HG03108 (cell line): Measurements from ENCODE around the gene SMIM1.
"Not testable (repeated sequence)": the region's sequence is repeated elsewhere in the genome, so short reads cannot be mapped to it uniquely, and the experiment has no call there.

Experiments
- ATAC-seq: cut with Tn5 transposase; IDR thresholded peaks from one replicate; pipeline ENCODE4 v1.9.1; 2021; ENCODE audit warnings: moderate library complexity; ENCODE audit not compliant: unreplicated experiment

The SMIM1 gene, protein sequence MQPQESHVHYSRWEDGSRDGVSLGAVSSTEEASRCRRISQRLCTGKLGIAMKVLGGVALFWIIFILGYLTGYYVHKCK

DNA sequence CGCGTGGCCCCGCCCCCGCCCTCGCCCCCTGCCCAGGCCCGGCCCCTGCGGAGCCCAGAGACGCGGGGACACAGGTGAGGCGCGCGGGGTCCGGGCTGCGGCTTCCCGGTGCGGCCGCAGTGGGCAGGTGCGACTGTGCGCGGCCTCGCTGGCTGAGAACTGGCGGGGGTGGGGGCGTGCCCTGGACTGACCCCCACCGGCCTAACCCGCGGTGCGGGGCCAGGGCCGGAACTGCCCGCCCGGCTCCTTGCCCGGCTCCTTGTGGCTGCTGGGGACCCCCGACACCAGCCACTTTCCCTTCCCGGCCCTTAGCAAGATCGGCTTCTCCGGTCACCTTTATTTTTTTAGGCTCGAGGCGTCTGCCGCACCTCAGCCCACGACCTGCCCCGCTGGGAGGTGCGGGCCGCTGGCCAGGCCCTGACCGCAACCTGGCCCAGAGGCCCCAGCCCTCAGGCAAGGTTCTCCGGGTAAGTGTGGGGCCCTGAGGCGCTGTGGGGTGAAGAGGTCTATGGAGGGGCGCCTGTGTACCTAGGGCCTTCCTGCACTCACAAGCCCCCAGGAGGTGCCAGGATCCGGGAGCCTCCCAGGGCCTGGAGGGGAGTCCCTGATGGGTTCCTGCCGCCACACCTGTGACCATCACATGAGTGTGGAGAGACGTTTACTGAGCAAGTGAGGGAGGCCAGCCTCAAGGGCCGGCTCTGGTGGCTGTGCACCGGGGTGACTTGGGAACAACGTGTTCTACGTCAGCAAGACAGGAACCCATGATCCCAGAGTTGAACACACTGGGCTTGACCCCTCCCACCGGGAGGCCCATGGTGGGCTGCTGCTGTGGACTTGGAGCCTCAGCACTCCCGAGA lies at the start of gene SMIM1:
SMIM1 (plus strand) TSS at position 35 of the 857 bp plus-strand sequence. CDS start 2,625 bp downstream, outside the sequence.
- peak; percentile 18 for ATAC-seq

DNA sequence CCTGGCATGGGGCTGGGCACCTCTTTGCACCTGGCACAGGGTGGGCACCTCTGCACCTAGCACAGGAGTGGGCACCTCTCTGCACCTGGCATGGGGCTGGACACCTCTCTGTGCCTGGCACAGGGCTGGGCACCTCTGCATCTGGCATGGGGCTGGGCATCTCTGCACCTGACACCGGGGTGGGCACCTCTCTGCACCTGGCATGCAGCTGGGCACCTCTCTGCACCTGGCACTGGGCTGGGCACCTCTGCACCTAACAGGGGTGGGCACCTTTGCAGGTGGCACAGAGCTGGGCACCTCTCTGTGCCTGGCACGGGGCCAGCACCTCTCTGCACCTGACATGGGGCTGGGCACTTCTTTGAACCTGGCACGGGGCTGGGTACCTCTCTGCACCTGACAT lies 49.7 kb upstream of the SMIM1 start:
- no peak for ATAC-seq

DNA sequence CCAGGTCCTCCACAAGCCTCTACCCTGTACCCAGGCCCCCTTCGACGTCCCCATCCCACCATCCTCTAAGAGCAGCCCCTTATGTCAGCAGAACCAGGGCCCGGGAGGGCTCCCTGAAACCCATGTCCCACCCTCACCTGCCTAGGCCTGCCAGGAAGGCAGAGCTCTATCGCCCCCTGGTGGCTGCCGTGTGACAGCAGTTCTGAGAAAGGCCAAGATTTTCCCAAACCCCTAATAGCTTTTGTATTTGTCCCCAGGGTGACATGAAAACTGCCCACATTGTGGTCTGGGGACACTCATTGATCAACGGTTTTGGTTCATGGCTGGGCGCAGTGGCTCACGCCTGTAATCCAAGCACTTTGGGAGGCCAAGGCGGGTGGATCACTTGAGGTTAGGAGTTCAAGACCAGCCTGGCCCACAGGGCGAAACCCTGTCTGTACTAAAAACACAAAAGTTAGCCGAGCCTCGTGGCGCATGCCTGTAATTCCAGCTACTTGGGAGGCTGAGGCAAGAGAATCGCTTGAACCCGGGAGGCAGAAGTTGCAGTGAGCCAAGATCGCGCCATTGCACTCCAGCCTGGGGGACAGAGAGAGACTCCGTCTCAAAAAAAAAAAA lies 48.0 kb upstream of the SMIM1 start:
- not testable (repeated sequence) for ATAC-seq

DNA sequence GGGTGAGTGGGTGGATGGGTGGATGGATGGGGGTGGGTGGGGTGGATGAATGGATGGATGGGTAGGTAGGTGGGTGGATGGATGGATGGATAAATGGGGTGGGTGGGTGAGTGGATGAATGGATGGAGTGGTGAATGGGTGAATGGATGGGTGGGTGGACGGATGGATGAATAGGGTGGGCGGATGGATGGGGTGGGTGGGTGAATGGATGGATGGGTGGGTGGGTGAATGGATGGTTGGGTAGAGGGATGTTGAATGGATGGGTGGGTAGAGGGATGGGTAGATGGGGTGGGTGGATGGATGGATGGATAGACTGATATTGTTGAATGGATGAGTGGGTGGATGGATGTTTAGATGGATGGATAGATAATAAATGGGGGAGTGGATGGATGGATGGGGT lies 47.2 kb upstream of the SMIM1 start:
- ATAC-seq, result no peak

DNA sequence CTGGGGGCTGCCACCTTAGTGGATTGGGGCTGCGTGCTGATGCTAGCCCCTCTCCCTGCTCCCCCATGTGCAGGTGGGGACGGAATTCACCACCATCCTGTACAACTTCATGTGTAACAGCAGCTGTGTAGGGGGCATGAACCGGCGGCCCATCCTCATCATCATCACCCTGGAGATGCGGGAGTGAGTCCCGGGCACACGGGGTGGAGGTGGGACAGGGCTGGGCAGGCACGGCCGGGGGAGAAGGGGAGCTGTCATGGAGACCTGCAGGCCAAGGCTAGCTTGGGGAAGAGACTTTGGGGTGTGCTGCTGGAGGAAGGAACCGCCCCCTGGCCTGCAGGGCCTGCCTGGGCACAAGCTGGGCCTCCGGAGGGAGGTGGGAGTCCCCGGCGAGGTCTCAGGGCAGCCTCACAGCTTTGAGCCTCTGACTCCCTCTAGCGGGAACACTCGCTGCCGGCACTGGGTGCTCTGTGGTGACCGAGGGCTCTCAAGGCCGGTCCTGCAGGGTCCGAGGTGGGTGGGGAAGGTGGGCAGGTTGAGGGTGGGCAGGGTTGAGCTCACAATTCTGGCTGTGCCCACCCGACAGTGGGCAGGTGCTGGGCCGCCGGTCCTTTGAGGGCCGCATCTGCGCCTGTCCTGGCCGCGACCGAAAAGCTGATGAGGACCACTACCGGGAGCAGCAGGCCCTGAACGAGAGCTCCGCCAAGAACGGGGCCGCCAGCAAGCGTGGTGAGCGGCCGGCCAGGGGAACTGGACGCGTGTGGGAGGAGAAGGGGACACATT lies 45.3 kb upstream of the SMIM1 start:
- no peak for ATAC-seq

DNA sequence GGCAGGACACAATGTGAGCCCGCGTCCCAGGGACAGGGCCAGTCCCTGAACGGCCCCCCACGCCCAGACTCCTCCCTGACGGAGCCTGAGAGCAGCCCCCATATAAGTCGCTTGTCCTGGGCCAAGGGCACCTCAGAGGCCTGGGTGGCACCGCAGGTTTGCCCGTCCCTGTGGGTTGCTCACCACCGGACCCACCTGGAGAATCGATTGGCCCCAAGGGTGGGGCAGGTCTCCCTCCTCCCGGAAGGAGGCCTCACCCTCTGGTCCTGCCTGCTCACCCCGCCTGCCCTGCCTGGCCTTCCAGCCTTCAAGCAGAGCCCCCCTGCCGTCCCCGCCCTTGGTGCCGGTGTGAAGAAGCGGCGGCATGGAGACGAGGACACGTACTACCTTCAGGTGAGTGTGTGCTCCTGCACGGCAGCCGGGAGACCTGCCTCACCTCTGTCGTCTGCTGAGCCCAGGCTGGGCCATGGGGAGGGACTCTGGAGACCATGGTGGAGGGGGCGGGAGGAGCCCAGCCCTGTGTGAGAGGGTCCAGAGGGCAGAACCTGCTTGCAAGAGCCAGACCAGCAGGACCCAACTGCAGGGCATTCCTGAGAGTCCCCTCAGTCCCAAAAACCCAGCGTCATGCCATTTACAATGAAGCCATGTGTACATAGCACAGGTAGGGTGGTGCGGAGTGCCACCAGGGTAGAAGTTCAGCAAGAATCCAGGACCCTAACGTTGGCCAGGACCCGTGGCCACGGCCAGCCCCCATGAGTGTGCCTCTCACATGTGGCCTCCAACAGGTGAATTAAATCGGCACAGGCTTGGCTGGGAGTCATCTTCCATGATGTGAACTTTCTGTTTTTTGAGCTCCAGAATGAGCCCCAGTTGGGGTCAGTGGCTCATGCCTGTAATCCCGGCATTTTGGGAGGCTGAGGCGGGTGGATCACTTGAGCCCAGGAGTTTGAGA lies 44.4 kb upstream of the SMIM1 start:
- no peak for ATAC-seq

DNA sequence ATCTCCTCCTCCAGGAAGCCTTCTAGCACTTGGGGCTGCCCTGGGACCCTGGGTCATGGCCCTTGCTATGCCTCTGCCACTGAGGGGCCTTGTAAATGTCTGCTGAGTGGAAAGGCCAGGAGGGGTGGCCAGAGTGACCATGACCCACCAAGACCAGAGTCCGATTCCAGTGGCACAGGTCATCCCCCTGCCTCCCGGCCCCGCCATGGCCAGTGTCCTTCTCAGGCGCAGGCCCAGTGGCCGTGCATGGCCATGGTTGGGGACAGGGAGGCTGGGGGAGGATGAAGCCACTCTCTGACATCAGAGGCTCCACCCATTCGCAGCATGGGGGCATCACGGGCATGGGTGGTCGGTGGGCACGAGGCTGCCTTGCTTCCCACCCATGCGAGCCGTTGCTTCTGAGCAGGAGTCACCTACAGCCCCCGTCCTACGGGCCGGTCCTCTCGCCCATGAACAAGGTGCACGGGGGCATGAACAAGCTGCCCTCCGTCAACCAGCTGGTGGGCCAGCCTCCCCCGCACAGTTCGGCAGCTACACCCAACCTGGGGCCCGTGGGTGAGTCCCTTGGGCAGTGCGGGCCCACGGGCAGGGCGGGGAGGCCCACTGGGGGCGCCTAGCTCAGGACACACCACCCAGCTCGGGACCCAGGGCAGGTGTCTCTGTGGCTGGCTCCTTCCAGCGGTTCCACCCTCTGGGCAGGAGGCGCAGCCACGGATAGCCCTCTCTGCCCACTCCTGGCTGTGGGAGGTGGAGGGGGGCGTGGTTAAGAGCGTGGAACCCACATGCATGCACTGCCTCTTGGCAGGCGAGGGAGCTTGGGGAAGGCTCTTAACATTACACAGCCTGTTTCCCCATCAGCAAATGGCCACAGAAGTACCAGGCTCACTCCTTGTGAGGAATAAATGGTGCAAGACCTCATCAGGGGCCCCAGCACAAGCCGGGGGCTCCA lies 42.7 kb upstream of the SMIM1 start:
- no peak for ATAC-seq

DNA sequence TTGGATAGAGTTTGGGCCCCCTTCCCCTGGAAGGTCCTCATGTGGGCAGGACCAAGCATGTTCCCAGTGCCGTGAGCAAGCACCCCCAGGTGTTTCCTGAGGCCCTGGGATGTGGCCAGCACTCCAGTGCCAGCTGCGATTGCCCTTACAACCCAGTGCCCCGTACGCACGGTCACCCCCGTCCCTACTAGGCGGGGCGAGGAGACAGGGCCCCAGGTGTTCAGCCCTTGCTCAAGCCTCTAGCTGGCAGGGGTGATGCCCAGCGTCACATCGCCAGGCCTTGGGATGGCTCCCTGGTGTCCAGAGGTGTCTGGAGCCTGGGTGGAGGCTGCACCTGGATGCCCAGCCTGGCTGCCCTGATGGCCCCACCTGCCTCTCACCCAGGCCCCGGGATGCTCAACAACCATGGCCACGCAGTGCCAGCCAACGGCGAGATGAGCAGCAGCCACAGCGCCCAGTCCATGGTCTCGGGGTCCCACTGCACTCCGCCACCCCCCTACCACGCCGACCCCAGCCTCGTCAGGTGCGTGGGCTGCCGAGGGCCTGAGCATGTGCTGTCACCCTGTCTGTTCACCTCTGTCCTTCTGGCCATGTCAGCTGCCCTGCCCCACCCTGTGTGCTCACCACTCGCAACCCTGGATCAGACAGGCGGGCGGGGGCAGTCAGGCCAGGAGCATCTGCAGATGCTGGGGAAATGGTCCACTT lies 41.9 kb upstream of the SMIM1 start:
- ATAC-seq, result no peak

DNA sequence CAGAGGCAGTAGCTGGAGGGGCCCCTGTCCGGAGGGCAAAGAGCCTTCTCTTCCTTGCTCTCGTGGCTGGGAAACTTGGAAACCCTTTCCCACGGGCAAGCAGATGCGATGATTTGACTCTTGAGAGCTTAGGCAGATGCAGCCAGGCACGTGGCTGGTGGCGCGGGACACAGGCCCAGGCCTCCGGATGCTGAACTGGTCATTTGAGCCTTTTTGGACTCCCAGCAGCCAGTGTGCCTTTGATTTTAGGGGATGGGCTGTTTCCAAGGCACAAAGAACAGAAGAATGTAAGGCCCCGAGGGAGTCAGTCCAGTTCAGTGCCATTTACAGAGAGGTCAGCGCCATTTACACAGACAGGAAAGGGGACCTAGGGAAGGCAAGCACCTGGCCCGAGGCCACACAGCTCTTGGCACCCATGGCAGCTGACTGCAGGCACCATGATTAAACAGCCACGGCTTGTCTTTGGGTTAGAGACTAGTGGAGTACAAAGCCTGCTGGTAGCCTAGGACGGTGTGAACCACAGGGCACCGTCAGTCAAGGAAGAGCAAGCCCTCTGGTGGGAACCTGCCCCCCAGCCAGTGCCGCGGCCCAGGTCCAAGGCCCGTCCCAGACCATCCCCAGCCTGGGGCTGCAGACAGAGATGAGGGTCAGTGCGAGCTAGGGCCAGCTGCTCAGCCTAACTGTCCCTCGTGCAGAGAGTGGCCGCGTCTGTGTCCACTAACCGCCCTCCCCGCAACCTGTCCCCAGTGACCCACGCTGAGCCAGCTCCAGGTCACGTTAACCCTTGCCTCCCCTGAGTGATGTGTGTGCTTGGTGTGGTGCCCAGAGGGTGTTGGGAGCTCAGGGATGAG lies 40.7 kb upstream of the SMIM1 start:
- ATAC-seq, result no peak

DNA sequence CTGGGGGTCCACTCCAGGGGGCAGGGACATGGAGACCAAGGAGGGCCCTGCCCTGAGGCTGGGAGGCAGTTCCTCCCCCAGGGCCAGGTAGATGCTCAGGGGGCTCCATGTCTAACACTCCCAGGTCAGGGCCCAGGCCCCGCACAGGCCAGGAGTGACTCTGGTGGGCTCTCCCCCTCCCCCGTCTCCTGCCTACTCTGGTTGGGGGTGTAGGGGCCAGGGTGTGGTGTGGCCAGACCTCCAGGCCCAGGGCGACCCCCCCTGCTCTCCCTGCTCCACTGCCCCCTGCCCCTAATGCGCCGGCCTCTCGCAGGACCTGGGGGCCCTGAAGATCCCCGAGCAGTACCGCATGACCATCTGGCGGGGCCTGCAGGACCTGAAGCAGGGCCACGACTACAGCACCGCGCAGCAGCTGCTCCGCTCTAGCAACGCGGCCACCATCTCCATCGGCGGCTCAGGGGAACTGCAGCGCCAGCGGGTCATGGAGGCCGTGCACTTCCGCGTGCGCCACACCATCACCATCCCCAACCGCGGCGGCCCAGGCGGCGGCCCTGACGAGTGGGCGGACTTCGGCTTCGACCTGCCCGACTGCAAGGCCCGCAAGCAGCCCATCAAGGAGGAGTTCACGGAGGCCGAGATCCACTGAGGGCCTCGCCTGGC lies 40.0 kb upstream of the SMIM1 start:
- ATAC-seq, result no peak

DNA sequence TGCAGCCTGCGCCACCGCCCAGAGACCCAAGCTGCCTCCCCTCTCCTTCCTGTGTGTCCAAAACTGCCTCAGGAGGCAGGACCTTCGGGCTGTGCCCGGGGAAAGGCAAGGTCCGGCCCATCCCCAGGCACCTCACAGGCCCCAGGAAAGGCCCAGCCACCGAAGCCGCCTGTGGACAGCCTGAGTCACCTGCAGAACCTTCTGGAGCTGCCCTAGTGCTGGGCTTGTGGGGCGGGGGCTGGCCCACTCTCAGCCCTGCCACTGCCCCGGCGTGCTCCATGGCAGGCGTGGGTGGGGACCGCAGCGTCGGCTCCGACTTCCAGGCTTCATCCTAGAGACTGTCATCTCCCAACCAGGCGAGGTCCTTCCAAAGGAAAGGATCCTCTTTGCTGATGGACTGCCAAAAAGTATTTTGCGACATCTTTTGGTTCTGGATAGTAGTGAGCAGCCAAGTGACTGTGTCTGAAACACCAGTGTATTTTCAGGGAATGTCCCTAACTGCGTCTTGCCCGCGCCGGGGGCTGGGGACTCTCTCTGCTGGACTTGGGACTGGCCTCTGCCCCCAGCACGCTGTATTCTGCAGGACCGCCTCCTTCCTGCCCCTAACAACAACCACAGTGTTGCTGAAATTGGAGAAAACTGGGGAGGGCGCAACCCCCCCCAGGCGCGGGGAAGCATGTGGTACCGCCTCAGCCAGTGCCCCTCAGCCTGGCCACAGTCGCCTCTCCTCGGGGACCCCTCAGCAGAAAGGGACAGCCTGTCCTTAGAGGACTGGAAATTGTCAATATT lies 39.3 kb upstream of the SMIM1 start:
- ATAC-seq, result no peak

DNA sequence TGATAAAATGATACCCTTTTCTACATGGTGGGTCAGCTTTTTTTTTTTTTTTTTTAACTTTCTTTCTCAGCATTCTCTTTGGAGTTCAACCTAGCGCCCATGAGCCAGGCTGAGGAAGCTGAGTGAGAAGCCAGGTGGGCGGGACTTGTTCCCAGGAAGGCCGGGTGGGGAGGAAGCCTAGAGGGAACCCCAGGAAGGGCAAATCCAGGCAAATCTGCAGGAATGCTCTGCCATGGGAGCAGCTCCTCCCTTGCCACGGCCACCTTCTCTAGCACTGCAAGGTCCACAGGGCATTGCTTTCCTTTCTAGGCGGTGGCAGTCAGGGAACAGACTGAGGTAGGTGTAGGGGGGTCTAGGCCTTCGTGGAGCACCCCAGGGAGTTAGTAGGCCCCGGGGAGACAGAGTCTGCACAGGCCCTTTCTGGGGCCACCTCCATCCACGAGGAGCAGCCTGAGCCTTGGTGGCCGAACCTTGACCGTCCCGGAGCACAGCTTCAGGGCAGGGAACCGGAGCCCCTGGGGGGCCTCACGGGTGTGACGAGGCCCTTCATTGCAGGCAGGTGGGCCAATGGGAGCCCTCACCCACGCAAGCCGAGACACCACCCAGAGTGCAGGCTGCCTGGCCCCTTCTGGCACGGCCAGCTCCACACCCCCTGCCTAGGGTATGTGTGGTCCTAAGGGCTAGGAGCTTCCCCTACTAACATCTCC lies 38.5 kb upstream of the SMIM1 start:
- ATAC-seq, result no peak

DNA sequence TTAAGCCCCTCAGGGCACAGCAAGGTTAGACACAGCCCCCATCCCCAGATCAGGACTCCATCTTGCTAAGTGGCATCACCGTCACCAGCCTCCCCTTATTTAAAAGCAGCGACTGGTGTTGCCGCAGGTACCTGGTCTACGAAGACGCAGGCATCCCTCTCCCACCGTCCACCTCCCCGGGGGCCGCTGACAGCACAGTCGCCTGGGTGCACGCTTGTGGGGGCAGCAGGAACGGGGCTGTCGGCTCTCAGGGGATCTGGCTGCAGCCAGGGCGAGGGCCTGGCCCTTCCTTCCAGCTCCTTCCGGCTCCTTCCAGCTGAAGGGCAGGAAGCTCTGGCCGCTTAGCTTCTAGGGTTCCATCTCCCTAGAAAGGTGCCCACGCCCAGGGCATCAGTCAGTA lies 37.9 kb upstream of the SMIM1 start:
- no peak for ATAC-seq

DNA sequence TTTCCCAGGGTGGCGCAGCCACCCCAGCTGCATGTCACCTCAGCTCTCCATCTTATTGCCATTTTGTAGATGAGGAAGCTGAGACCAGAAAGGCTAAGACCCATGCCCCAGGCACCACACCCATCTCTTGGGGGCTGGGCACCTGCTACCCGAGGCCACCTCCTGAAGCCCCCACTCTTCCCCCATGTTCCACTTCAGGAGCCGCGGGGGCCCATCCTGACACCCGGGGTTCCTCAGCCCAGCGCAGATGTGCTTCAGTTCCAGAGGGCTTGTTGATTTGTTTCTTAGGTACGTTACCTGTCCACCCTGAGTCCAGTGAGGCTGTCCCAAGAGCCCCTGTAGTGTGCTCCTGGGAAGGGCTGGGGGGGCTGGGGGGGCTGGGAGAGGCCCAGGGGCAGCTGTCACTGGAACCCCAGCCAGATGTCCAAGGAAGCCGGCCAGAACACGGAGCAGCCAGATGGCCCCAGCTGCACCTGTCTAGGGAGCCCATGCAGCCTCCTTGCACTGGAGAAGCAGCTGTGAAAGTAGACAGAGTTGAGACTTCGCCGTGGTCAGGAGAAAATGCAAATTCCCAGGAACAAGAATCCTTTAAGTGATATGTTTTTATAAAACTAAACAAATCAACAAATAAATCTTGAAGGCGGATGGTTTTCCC lies 37.4 kb upstream of the SMIM1 start:
- no peak for ATAC-seq

DNA sequence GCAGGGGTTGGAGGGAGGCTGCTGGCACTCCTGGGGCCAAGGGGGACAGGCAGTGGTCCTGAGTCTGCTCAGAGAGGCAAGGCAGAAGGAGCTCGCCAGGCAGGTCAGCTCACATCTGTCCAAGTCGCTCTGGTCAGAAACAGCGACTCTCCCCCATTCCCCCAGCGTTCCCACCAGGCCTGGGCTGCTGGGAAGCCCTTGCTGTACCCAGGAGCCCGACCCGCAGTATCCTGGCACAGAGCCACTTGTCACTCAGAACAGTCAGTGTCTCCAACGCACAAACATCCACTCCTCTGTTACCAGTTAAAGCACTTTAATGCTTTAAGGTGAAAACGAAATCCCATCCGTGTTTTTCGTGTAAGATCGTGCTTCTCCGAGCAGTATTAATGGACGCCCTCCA lies 36.9 kb upstream of the SMIM1 start:
- ATAC-seq, result no peak
